ENCODE results near the gene BUD13.

GRCh38 chr11:116725434-116726221 is 47.2 kb downstream of the BUD13 start:
- TF ChIP-seq THRA (IDR thresholded peaks at IDR 0.05), result no peak
- TF ChIP-seq HDAC1 (IDR thresholded peaks at IDR 0.05), result no peak
- no peak for TF ChIP-seq POLR2A (conservative IDR thresholded peaks at IDR 0.05)
- no peak for TF ChIP-seq USF1 (CRISPR knock-in tag; IDR thresholded peaks at IDR 0.05)
- no peak for TF ChIP-seq ZEB2 (IDR thresholded peaks at IDR 0.05)
- TF ChIP-seq ZNF717 (CRISPR knock-in tag; IDR thresholded peaks at IDR 0.05), result no peak
- no peak for TF ChIP-seq HNRNPL (IDR thresholded peaks at IDR 0.05; ENCODE audit: low read depth, low read length)
